GM12872 (cell line): Measurements from ENCODE around the gene PCGF3.

Experiments used
- TF ChIP-seq, protein P1 (sequence below): IDR thresholded peaks from 3 replicates; pipeline ENCODE4 v1.5.1; 2011; ENCODE audit warnings: low read depth, mild to moderate bottlenecking, low read length, moderate library complexity; ENCODE audit not compliant: insufficient read depth

The PCGF3 gene

DNA sequence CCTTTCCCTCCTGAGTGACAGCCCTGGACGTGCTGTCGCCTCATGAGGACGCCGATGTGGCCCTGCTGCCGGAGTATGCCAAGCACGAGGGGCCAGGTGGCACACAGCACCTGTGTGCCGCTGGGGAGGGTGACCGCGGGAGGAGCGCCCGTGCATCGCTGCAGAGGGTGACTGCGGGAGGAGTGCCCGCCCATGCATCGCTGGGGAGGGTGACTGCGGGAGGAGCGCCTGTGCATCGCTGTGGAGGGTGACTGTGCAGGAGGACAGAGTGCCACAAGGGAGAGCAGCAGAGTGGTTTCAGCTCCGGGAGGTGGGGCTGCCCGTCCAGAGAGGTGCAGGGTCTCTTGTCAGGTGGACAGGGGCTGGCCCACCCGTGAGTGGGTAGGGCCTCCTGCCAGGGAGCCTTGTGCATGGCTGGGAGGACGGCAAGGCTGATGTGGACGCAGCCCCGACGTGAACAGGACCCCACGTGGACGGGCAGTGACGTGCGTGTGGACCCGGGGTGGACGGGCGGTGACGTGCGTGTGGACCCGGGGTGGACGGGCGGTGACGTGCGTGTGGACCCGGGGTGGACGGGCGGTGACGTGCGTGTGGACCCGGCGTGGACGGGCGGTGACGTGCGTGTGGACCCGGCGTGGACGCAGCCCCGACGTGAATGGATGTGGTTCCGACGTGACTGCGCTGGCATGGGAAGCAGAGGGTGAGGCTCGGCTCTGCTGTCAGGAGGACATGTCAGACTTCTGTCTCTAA, 14.7 kb downstream of the PCGF3 start:
- TF ChIP-seq, protein P1, sequence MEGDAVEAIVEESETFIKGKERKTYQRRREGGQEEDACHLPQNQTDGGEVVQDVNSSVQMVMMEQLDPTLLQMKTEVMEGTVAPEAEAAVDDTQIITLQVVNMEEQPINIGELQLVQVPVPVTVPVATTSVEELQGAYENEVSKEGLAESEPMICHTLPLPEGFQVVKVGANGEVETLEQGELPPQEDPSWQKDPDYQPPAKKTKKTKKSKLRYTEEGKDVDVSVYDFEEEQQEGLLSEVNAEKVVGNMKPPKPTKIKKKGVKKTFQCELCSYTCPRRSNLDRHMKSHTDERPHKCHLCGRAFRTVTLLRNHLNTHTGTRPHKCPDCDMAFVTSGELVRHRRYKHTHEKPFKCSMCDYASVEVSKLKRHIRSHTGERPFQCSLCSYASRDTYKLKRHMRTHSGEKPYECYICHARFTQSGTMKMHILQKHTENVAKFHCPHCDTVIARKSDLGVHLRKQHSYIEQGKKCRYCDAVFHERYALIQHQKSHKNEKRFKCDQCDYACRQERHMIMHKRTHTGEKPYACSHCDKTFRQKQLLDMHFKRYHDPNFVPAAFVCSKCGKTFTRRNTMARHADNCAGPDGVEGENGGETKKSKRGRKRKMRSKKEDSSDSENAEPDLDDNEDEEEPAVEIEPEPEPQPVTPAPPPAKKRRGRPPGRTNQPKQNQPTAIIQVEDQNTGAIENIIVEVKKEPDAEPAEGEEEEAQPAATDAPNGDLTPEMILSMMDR, result no peak

DNA sequence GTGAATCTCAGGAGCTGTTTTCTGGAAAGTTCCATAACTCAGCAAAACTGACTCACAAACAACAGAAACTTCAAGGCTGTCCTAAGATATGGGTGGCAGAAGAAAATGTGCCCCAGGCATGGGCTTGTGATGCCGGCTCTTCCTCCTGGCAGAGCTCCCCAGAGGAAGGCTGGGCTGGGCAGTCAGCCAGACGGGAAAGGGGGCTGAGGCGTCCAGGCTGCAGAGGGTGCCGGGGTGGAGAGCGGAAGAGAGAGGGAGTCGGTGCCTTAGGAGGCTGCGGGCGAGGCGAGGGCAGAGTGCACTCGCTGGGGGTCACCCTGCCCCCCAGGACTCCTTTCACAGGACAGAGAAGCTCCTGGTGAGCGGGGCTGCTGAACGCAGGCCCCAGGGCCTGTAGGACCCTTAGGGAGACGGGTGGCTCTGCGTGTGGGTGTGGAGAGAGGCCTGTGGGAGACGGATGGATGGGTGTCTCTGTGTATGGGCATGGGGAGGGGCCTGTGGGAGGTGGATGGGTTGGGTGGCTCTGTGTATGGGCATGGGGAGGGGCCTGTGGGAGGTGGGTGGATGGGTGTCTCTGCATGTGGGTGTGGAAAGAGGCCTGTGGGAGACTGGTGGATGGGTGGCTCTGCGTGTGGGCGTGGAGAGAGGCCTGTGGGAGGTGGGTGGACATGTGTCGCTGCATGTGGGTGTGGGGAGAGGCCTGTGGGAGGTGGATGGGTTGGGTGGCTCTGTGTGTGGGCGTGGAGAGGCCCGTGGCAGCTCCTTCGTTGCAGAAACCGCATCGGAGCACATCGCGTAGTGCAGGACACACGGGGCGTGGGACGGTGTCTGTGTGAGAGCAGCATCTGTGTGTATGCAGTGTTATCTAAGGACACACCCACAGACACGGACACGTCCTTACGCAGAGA, 15.9 kb downstream of the PCGF3 start:
- TF ChIP-seq, protein P1, result no peak

DNA sequence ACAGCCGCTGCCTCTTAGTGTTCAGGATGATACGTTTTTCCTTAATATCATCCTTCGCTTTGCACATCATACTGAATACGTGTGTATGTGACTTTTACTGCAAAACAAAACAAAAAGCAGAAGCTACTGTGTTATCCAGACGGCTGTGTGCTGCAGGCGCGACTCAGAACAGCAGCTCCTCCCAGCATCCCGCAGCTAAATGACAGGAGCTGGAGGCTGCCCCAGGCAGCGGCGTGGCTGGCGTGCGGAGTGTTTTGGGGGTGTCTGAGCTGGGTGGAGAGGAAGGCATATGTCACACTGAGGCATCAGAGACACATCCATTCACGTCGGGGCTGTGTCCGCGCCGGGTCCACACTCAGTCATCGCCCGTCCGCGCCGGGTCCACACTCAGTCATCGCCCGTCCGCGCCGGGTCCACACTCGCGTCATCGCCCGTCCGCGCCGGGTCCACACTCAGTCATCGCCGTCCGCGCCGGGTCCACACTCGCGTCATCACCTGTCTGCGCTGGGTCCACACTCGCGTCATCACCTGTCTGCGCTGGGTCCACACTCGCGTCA, 16.6 kb downstream of the PCGF3 start:
- TF ChIP-seq, protein P1, result no peak

GRCh38 chr4:722851-723360, 17.3 kb downstream of the PCGF3 start:
- TF ChIP-seq, protein P1, result no peak

DNA sequence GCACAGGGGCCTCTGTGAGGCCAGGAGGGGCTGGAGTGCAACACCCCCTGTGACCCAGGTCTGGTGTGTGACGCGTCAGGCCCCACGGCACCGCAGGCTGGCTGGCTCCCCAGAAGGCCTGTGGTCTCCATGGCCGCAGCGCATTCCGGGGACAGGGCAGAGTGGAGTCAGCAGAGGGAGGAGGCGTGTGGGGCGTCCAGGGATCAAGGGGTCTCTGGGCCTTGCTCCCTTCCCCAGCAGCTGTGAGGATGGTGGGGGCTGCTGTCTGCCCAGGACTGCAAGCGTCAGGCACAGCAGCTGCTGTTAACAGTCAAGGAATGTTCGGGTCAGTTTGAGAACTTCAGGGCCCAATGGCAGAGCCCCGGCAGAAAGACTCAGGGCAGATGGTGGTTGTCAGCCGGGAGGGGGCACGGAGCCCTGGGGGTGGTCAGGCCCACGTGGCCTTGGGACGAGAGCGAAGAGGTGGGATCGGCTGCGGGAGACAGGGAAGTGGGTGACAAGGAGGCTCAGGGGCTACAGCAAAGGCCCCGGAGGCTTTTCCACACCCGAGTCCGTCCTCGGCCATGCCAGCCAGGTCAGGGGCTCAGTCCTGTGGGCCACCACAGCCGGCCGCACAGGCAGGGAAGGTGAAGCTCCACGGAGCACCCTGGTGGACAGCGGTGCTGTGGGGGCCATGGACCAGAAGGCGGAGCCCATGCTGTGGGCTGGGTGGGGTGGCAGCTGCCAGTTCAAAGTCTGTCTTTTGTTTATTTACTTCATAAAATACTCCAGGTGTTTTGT, 18.3 kb downstream of the PCGF3 start:
- TF ChIP-seq, protein P1, result no peak

- TF ChIP-seq, protein P1, result no peak
These were observed 20.0 kb downstream of the PCGF3 start for GRCh38 chr4:725391-726234.
